Sigmoid colon (tissue), 7 donors: ENCODE data around the gene PMAIP1. TPM values are rescaled to one million over a fixed set of nuclear protein-coding genes. Genes with fewer than 3 reads are reported as not detected.

Experiments
- DNase-seq: peaks from one replicate; pipeline ENCODE4 v3.0.0-alpha.2; 2019
- H3K27ac ChIP-seq, 4 donors: fragments of 200-600 bp; sonication (generic); one replicate each; pipeline ENCODE4 v1.5.1; 2016 to 2019; ENCODE audit warnings: mild to moderate bottlenecking in 1 of 4
- H3K27me3 ChIP-seq, 3 donors: fragments of 200-600 bp; sonication (generic); one replicate each; pipeline ENCODE4 v1.5.1; 2019; ENCODE audit warnings: mild to moderate bottlenecking in 1 of 3
- H3K36me3 ChIP-seq, 4 donors: fragments of 200-600 bp; sonication (generic); one replicate each; pipeline ENCODE4 v1.5.1; 2016 to 2019
- H3K4me1 ChIP-seq, 4 donors: fragments of 200-600 bp; sonication (generic); one replicate each; pipeline ENCODE4 v1.5.1; 2017 to 2019
- H3K4me3 ChIP-seq, 4 donors: fragments of 200-600 bp; sonication (generic); one replicate each; pipeline ENCODE4 v1.5.1; 2017 to 2019; ENCODE audit warnings: mild to moderate bottlenecking in 2 of 4, moderate library complexity in 1 of 4
- H3K9me3 ChIP-seq, 4 donors: fragments of 200-600 bp in 3 of 4; sonication (generic) in 3 of 4; one replicate each; pipeline versions ENCODE4 v1.5.1 to v1.6.1; 2013 to 2019
- EP300 ChIP-seq, 4 donors: sonication (generic); formaldehyde crosslinking; IDR thresholded peaks; one replicate each; pipeline ENCODE4 v1.6.1; 2017; ENCODE audit warnings: antibody characterized with exemption in 4 of 4
- POLR2A ChIP-seq, 2 donors: fragments of 450-650 bp; IDR thresholded peaks; one replicate each; pipeline ENCODE4 v1.6.1; 2016; ENCODE audit warnings: antibody characterized with exemption in 2 of 2, mild to moderate bottlenecking in 2 of 2, moderate library complexity in 2 of 2
- POLR2AphosphoS5 ChIP-seq, 4 donors: sonication (generic); formaldehyde crosslinking; IDR thresholded peaks; one replicate each; pipeline ENCODE4 v1.6.1; 2017; ENCODE audit warnings: antibody characterized with exemption in 4 of 4
- WGBS, 2 donors: extraction: QIAGEN DNeasy Blood & Tissue Kit; methylation state at CpG; one replicate each; pipeline ENCODE4 v1.1.7; 2013; 5-methylcytosine and 5-hydroxymethylcytosine counted together
- intact Hi-C: fragments of 100-400 bp; cut with DNase I; formaldehyde crosslinking; loops from one replicate; pipeline ENCODE4 v1.15.1; 2023
- polyA plus RNA-seq, 3 donors: library from polyadenylated mRNA; stranded (reverse); fragments of 200-250 nt; gene quantifications; one replicate each; pipeline ENCODE4 v1.2.3, GENCODE V29; 2013
- total RNA-seq, 4 donors: library from RNA; depleted of rRNA; stranded (reverse); fragments of >200 nt; gene quantifications; one replicate each; pipeline ENCODE4 v1.1.0, GENCODE V29; 2016
- TF ChIP-seq, protein P1 (sequence below), 4 experiments: fragments of 450-650 bp in 3 of 4; fragments of 200-600 bp in 1 of 4; IDR thresholded peaks; one replicate each; pipeline ENCODE4 v1.5.1; 2016 to 2019; ENCODE audit warnings: antibody characterized with exemption in 4 of 4, mild to moderate bottlenecking in 3 of 4, moderate library complexity in 2 of 4
- donor health status: healthy with polysubstance abuse.
- donor health status: Bipolar disorder and iron deficiency.
- donor health status: healthy.

PMAIP1 gene
- total and polyA plus RNA-seq, 7 donors: 0.99 to 9.5 (median 4.4) TPM; not detected in 1

DNA sequence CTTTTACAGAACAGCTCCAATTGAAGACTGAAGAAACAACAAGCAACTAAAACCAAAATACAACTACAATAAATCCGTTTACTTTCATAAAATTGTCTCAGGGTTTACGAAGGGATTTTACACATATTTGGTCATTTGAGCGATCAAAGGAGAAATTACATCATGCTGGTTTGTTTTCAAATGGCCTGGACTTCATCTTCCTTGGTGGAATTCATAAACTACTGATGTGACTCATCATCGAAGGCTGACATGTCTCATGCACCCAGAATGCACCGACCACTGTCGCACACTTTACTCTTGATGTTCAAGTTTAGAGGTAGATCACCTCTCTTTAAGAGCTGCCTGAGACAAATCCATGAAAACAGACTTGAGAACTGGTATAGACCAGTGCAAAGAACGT lies 25.6 kb upstream of the PMAIP1 start:
- no peaks in the 10 kb centered on the region for H3K27me3 ChIP-seq
- H3K4me3 ChIP-seq: no peak overlapping the region
- intact Hi-C loops: no loop called here
- no peak for DNase-seq
- peak in 3 of 4 donors; percentile 54 to 74 (median 57) for TF ChIP-seq POLR2AphosphoS5 (IDR thresholded peaks at IDR 0.05)
- peak in 1 of 4 donors; percentile 8 for TF ChIP-seq EP300 (IDR thresholded peaks at IDR 0.05)
- TF ChIP-seq, protein P1, sequence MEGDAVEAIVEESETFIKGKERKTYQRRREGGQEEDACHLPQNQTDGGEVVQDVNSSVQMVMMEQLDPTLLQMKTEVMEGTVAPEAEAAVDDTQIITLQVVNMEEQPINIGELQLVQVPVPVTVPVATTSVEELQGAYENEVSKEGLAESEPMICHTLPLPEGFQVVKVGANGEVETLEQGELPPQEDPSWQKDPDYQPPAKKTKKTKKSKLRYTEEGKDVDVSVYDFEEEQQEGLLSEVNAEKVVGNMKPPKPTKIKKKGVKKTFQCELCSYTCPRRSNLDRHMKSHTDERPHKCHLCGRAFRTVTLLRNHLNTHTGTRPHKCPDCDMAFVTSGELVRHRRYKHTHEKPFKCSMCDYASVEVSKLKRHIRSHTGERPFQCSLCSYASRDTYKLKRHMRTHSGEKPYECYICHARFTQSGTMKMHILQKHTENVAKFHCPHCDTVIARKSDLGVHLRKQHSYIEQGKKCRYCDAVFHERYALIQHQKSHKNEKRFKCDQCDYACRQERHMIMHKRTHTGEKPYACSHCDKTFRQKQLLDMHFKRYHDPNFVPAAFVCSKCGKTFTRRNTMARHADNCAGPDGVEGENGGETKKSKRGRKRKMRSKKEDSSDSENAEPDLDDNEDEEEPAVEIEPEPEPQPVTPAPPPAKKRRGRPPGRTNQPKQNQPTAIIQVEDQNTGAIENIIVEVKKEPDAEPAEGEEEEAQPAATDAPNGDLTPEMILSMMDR (IDR thresholded peaks at IDR 0.05): no peak
- H3K4me1 ChIP-seq: peaks cover 0 to 11% (median 0%) of the 10 kb centered on the region in 4 donors
- H3K27ac ChIP-seq: peak overlapping the region in 1 of 4 donors; percentile 53
- no peaks in the 10 kb centered on the region for H3K36me3 ChIP-seq
- no peaks in the 10 kb centered on the region for H3K9me3 ChIP-seq
- 79 to 84% methylated on average over 7 of the region's 7 CpGs for WGBS, 2 donors

DNA sequence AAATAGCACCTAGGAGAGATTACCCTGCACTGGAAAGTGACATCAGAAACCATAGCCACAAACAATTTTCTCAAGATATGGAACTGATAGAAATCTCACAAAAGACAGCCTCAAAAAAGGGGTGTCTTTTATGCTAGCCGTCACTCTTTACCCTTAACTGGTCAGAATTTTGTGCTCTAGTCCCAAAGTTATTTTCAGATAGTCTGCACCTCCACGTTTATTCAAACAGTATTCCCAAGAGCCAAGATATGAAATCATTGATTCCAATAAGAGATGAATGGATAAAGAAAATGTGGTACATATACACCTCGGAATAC lies 23.5 kb upstream of the PMAIP1 start:
- DNase-seq: no peak

DNA sequence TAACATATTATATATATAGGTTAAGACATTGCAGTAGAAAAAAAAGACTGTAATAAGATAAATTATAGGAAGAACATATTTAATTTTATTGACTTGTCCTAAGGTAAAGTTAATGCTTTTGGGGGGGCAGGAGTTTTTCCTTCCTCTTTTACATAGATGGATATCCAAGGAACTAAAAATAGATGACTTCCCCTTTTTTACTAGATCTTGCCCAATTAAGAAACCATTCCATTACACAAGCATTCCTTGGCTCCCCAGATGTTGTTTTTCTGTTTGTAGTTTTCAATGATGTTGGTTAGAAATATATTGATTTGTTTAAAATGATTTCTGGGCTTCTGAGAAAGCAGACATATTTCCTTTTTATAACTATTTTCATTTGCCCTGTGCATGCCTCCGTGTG lies 22.4 kb upstream of the PMAIP1 start:
- no peak overlapping the region for H3K27ac ChIP-seq
- H3K4me3 ChIP-seq: no peak overlapping the region
- no peaks in the 10 kb centered on the region for H3K27me3 ChIP-seq
- no peaks in the 10 kb centered on the region for H3K36me3 ChIP-seq
- TF ChIP-seq EP300 (IDR thresholded peaks at IDR 0.05): no peak
- TF ChIP-seq, protein P1 (IDR thresholded peaks at IDR 0.05): no peak
- TF ChIP-seq POLR2AphosphoS5 (IDR thresholded peaks at IDR 0.05): no peak
- TF ChIP-seq POLR2A (IDR thresholded peaks at IDR 0.05): no peak
- WGBS, 2 donors: 25 to 45% methylated on average over 1 of the region's 1 CpG
- intact Hi-C loops: no loop called here
- no peaks in the 10 kb centered on the region for H3K9me3 ChIP-seq
- no peak for DNase-seq
- H3K4me1 ChIP-seq: peaks cover 0 to 23% (median 0%) of the 10 kb centered on the region in 4 donors

More for the DNA sequence above, 23.5 kb upstream of the PMAIP1 start:
- Histone ChIP-seq H3K4me3 (no peak overlapping the region), H3K9me3 (no peaks in the 10 kb centered on the region), H3K4me1 (peaks cover 0 to 12% (median 0%) of the 10 kb centered on the region in 4 donors), H3K27ac (no peak overlapping the region), H3K36me3 (no peaks in the 10 kb centered on the region), H3K27me3 (no peaks in the 10 kb centered on the region)
- intact Hi-C loops: no loop called here
- TF ChIP-seq, protein P1 (IDR thresholded peaks at IDR 0.05): no peak
- TF ChIP-seq POLR2A (IDR thresholded peaks at IDR 0.05): no peak
- no peak for TF ChIP-seq EP300 (IDR thresholded peaks at IDR 0.05)
- TF ChIP-seq POLR2AphosphoS5 (IDR thresholded peaks at IDR 0.05): no peak
- 82 to 92% methylated on average over 3 of the region's 3 CpGs for WGBS, 2 donors

DNA sequence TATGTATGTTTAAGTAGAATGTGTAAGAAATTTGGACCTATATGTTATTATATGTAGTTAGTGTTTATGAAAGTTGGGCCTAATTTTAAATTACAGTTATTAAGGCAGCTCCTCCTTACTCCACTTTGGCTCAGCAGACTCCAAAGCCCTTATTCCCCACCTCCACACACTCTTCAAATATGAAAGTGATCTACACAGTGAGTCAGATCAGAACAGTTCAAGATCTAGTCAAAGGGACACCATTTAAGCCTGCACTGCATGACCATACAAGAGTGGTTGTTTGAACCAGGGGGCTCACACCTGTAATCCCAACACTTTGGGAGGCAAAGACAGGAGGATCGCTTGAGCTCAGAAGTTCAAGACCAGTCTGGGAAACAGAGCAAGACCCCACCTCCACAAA lies 21.2 kb upstream of the PMAIP1 start:
- Histone ChIP-seq H3K27ac (no peak overlapping the region), H3K9me3 (no peaks in the 10 kb centered on the region), H3K4me1 (peaks cover 0 to 25% (median 0%) of the 10 kb centered on the region in 4 donors), H3K4me3 (no peak overlapping the region), H3K27me3 (no peaks in the 10 kb centered on the region), H3K36me3 (no peaks in the 10 kb centered on the region)
- intact Hi-C loops: no loop called here
- 89 to 95% methylated on average over 1 of the region's 1 CpG for WGBS, 2 donors
- DNase-seq: no peak
- TF ChIP-seq, protein P1 (IDR thresholded peaks at IDR 0.05): no peak
- TF ChIP-seq POLR2AphosphoS5 (IDR thresholded peaks at IDR 0.05) (no peak), POLR2A (IDR thresholded peaks at IDR 0.05) (no peak), EP300 (IDR thresholded peaks at IDR 0.05) (no peak)
